ENCODE data around the gene PLCB2.
A peak's percentile ranks its signal among the peaks of the same experiment; 100 is the strongest.

The PLCB2 gene

DNA sequence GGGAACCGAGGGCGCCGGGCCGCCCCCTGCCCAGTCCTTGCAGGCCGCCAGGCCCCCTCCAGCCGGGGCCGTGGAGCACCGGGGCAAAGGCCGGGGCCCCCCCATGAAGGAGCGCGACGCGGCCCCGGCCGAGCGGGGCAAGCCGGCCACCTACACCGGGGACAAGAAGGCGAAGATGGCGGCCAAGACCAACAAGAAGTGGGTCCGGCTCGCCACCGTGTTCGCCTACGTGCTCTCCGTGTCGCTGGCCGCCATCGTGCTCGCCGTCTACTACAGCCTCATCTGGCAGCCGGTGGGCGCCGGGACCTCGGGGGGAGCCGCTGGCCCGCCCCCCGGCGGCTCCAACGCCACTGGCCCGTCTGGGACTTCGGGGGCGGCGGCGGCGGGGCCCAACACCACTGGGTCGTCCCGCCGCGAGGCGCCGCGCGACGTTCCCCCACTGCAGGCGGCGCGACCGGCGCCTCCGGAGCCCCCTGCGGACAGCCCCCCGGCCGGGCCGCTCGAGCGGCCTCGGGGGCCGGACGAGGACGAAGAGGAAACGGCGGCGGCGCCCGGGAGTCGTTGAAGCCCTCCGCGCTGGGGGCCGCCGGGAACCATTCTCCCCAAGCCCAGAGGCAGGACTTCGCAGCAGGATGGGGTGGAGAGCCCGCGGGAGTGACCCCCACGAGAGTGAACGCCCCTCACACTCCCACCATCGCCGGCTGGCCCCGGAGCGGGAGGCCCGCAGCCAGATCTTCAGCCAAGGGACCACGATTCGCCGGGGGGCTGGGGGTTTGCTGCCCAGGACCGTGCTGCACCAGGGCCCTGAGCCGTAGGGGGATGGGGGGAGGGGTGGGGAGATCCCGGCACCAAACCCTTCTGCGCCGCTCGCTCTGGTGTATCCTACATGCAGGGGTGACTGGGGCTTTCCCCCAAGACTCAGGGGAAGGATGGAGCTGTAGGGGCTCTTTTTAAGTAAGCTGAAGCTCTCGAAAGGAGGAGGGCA is 16.5 kb upstream of the PLCB2 start:
- DNase-seq (ENCODE audit: low read depth, low spot score), result peak; percentile 56

DNA sequence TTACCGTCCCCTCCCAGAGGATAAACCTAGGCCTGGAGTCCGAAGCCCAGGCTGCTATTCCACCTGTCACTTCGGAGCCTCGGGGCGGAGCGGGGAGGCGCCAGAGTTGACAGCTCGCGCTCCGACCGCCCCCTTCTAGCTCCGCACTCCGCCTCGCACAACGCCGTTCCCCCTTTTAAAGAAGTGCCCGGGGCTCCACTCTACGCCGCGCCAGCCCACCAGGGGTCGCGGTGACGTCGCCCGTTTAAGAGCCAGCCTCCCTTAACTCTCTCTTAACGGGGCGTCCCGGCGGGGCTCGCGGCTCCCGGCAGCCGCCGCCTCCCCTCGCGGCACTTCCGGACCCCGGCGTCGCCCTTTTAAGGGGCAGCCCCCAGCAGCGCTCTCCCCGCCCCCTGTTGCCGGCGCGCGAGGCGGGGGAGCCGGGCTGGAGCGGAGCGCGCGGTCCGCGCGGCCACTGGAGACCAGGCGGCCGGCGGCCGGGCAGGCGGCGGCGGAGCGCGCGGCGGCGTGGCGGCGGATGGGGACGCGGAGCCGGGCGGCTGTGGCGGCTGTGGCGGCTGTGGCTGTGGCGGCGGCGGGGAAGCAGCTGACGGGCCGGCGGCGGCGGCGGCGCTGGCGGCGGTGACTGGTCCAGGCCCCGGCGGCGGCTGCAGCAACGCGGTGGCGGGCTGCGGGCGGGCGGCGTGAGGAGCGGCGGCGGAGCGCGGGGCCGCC is 15.7 kb upstream of the PLCB2 start, which contains the start of gene INAFM2:
INAFM2 (plus strand) TSS at position 454 of the 714 bp plus-strand sequence. CDS start 364 bp downstream, outside the sequence.
- peak; percentile 99 for DNase-seq (ENCODE audit: low read depth, low spot score)

DNA sequence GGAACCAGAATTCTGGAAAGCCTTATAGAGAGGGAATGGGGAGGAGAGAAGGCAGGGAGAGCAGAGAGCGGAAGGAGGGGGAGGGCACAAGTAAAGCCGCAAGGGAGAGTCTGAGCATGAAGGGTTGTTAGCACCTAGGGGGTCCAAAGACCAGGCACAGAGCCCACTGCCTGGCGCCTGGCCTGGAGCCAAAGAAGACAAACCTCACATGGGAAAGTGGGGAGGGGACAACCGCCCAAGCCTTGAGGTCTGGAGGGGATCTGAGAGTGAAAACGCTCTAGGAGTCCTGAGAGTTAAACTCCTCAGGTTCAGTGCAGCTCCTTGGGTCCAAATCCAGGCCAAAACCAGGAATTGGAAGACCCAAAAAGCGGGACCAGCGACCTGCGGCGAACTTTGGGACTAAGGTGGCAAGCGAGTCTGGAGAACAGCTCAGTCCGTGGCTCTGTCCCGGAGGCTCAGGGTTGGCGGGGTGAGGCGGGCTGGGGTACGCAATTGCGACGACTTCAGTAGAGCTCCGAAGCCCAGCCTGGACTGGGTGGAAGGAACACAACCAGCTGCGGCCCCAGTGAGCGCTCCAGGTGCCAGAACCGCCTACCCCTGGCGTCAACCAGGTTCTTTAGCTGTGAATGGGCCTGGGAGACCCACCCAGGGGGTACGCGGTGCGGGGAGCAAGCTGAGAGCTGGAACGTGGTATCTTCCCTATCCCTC is 14.9 kb upstream of the PLCB2 start:
- peak; percentile 77 for DNase-seq (ENCODE audit: low read depth, low spot score)

DNA sequence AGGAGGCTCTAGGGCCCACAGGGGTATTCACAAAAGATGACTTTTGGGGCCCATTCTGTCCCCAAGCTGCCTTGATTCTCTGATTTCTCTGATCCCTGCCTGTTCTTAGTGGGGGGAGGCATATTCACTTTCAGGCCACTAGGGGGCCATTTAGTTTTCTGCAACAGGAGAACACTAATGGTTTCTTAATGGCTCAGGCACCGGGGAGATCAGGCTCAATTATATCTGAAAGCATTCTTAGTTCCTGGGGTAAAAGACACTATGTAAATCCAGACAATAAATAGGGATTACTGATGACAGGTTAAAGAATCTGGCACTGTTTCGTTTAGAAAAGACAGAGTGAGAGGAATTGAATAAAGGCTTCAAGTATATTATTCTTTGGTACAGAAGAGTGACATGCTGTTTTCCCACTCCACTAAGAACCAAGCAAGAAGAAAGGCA is 13.2 kb upstream of the PLCB2 start:
- peak; percentile 76 for DNase-seq (ENCODE audit: low read depth, low spot score)

DNA sequence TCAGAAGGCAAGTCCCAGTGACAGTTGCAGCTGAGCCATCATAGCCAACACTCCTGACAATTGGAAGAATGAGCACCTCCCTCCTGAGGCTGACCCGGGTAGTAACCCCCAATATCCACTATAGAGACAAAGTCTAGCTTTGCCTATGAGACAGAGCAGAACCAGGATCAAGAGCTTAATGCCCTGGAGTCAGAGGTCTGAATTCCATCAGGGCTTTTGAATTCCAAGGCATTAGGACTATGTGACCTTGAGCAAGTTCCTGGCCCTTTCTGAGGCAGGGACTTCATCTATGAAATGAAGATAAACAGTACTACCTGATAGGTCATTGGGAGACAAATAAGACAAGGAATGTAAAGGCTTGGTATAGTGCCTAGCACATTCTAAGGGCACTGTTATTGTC is 12.7 kb upstream of the PLCB2 start:
- DNase-seq (ENCODE audit: low read depth, low spot score), result no peak

DNA sequence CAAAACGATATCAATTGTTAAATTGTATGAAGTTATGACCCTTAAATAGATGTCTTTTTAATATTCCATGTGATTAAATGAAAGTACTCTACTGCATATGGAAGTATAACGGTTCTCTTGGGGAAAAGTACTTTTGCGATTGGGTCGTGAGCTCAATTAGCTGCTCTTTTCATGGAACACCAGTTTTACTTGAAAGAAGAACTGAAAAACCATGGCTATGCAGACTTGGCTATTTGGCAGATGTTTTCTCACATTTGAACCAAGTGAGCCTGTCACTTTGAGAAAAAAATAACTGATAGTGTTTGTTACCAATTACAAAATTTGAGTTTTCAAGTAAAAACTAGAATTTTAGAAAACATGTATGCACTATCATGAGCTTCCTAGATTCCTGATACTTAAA is 9.8 kb upstream of the PLCB2 start:
- no peak for DNase-seq (ENCODE audit: low read depth, low spot score)

DNA sequence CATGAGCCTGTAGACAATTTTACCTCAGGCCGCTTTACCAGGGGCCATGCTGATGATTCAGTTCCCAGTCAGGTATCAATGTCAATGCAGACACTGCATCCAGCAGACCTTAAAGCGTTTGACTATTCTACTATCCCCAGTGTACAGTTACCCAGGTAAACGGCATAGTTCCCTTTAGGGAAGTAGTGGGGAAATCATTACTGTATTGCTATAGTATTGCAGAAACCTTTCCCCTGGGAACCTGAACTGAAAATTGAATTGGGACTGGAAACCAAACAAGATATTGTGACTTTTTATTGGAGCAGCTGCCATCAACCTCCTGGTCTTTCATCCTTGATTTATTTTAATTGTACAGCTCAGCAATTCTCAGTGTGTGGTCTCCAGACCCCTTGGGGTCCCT is 9.2 kb upstream of the PLCB2 start:
- DNase-seq (ENCODE audit: low read depth, low spot score), result no peak

DNA sequence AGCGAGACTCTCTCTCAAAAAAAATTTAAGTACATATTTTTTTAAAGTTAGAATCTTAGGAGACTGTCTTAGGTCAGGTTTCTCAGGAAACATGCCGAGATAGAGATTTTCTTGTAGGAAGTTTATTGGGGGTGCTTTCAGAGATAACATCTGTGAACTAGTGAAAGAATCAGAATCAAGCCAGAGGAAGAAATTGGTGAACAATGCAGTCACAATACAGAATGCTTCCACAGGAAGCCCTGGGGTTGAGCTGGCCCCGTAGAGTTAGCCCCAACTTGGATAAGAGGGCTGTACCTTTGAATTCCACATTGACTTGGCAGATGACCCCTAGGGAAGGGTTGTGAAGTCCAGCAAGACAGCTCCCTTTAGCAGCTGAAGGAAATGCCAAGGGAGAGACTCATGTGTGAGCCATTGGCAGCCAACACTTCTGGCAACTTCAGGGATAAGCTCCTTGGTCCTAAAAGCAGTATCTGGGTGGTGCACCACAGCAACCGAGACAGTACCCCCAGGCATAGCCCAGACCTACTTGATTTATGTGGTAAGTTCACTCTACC is 7.1 kb upstream of the PLCB2 start:
- no peak for DNase-seq (ENCODE audit: low read depth, low spot score)

DNA sequence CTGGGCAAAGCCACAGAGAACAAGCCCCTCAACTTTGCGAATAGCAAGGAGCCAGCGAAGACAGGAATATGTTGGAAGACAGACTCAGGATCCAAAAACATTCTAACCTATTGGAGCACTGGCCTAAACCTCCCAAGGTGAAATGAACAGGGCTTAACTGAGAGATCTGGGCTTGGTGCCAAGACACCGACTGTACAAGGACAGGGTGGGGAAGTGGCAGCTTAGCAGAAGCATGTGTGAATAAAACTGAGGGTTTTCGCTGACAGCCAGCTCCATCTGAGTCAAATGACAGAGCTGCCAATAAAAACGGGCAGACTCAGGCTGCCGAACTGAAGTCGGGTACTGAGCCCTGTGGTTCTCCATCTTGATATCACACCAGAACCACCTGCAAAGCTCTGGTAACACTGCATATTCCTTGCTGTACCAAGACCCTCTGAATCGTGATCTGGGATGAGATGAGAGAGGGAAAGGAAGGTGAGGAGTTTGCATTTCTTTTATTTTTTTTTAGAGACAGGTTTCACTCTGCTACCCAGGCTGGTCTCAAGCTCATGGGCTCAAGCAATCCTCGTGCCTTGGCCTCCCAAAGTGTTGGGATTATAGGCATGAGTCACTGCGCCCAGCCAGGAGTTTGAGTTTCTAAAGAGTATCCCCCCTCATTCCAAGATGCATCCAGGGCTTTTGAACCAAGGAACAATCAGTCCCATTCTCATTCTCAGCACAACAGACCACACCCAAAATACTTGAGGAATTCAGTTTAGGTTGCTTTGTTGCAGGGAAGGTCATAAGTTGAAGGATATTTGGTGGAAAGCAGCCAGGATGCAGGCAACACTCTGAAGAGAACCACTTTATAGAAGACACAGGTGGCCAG is 6.0 kb upstream of the PLCB2 start:
- DNase-seq (ENCODE audit: low read depth, low spot score), result peak; percentile 75

DNA sequence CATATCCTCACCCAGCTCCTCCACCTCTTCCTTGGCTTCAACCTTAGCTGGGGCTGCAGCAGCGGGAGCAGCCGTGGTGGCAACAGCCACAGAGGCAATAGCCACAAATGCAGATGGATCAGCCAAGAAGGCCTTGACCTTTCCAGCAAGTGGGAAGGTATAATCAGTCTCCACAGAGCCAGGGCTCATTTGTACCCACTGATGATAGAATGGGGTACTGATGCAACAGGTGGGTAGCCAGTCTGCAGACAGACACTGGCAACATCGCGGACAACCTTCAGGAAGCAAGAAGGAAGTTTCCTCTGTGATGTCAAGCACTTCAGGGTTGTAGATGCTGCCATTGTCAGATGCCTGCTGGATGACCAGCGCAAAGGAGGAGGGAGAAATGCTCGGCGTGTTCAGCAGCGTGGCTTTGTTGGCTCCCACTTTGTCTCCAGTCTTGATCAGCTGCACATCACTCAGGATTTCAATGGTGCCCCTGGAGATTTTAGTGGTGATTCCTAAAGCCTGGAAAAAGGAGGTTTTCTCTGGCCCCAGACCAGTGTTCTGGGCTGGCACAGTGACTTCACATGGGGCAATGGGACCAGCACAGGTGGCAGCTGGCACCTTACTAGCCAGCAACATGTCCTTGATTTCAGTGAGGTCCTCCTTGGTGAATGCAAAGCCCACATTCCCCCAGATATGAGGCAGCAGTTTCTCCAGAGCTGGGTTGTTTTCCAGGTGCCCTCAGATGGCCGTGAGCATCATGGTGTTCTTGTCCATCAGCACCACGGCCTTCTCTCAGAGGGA is 4.8 kb upstream of the PLCB2 start:
- no peak for DNase-seq (ENCODE audit: low read depth, low spot score)

DNA sequence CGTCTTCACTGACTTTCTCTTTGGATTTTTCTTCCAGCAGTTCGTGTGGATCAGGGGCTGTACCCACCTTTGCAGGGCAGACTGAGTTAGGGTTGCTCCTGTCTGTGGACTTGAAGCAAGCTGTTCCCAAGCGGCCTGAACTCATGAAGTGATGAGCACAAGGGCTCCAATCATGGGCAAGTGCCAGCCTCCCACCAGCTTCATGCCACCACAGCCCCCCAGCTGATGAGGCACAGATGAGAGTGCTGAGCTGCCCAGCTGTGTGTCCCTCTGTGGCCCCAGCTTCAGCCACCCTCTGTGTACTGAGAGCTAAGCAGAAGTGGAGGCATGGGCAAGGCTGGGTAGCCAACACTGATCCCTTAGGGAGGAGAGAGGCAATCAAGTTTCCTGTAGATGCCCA is 3.3 kb upstream of the PLCB2 start:
- no peak for DNase-seq (ENCODE audit: low read depth, low spot score)

DNA sequence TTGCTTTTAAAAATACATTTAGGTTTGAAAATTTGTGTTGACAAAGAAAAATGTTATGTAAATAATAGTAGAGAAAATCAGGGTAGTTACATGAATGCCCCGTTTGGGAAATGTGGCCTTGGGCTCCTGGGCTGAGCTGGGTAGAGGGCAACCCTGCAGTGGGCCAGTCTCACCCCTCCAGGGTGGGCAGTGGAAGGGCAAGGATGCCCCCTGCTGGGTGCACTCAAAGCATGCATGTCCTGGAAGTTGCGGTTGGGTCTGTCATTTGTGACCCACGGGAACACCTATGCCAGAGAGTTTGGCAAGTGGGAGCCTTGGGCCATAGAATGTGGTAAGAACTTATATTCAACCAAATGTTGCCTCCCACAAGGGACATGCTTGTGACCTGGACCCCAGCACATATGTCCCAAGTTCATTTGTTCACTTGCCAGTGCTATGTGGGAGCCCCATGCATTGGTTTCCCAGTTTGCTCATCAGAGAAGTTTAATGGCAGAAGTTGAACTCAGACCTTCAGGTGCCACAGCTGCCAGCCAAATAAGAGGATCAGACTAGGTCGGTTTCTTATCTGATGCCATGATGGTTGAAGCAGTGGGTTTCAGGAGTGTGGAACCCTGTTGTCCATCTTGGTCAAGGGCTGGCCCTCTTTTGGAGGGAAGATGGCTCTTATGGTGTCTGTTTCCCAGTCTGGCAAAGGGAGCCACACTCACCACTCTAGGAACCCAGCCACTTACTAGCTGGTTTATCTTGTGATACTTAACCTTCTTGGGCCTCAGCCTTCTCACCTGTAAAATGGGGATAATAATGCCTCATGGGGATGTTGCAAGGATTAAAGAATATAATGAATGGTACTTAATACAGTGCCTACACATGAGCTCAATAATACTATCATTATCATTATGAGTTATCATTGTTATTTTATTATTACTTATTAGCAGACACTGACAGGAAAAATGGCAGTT is 2.5 kb upstream of the PLCB2 start:
- DNase-seq (ENCODE audit: low read depth, low spot score), result peak; percentile 75

DNA sequence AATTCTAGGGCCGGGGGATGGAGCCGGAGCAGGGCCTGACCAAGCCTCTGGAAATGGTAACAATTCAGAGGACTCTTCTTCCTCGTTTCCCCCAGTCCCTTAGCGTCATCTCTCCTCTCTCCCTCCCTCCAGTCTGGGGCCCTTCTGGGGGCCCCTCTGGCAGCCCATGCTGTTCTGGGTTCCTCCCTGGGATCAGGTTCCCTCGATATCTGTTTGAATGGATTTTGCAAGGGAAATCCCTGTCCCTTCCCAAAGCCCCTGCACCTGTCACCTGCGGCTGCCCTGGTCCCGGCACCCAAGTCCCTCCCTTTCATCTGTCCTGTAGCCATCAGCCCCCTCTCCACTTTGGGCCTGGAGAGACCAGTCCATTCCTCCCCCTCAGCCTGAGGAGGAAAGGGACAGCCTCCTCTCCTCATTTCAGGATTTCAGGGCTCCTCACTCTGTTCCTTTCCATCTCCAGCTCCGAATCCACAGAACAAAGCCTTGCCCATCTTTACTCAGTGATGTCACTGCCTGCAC is 1.7 kb upstream of the PLCB2 start:
- DNase-seq (ENCODE audit: low read depth, low spot score), result no peak

DNA sequence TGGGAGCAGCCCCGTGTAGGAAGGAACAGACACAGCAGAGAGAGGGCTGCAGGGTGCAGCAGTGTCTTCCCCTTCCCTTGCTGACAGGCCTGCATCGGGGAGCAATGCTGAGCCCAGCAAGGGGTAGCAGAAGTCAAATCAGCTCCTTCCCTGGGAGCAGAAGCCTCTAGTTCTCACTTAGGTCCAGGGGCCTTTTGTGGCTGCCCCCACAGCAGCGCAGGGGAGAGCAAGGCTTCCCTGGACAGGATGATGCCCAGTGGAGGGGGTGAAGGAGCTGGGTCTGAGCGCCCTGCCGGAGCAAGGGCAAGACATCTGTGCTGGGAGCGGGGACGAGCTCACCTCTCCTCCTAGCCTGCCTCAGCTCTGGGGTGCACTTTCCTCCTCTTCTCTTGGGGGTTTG is 827 bp downstream of the PLCB2 start:
- no peak for DNase-seq (ENCODE audit: low read depth, low spot score)

DNA sequence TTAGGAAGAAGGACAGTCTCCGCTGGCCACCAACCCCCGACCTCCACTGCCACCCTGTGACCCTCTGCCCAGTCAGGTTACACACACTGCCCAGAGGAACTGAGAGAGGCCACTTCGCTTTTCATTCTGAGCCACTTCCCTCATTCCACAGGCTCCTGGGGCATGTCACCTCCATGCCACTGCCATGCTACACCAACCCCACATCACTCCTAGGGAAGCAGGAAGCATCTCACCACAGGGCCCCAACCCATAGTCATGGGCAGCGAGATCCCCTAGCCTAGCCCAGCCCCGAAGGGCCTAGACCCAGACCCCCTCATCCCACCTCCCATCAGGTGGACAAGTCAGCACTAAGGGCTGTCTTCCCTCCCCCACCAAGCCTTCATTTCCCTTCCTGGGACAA is 1.4 kb downstream of the PLCB2 start:
- DNase-seq (ENCODE audit: low read depth, low spot score), result no peak

DNA sequence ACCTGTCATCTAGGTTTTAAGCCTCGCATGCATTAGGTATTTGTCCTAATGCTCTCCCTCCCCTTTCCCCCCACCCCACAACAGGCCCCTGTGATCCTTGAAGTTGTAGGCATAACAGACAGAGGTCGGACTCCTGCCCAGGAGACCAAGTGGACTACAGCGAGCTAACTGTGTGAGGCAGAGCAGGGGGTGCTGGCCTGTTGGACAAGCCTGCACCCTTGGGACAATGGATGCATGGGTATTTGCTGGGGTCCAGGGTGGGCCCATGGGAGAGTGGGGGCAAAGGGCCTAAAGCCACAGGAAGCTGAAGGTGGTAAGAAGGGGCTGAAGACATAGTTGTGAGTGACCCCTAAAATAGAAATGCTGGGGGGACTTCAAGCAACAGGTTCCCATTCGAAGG is 2.5 kb downstream of the PLCB2 start:
- DNase-seq (ENCODE audit: low read depth, low spot score), result no peak

DNA sequence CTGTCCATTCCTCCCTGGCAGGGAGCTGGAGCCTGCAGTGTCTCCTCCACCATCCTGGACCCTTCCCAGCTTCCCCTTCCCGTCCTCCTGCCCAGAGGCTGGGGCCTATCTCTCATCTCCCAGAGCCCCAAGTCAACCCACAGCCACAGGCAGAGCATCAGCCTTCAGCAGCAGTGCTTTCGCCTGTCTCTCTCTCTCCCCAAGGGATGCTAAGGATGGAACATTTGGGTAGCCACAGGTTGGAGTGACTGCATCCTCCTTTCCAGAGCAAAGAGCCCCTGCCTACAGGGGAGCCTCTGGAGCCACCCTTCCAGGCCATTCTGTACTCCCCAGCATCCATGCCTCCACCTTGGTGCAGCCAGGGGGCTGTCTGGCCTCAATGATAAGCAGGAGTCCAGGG is 4.2 kb downstream of the PLCB2 start:
- no peak for DNase-seq (ENCODE audit: low read depth, low spot score)

DNA sequence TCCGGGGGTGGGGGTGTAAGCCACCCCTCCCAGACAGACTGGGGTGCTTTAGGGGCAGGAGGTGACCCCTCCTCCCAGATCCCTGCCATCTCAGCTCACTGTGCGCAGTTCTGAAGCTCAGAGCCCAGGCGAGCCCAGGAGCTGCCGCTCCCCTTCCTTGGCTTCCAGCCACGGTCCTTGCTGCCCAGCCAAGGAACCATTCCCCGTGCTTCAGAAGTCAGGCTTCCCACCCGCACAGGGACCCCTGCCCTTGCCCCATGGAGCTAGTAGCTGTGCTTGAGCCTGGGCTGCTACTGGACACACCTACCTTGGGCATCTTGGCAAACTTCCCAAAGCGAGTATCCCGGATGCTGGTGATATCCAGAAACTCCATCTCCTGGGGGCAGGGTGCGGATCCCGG is 4.8 kb downstream of the PLCB2 start:
- no peak for DNase-seq (ENCODE audit: low read depth, low spot score)
